Epithelial cell of proximal tubule (primary cell): ENCODE results near the gene PPM1D. TPM values are rescaled to one million over a fixed set of nuclear protein-coding genes. Genes with fewer than 3 reads are reported as not detected.
A peak's percentile ranks its signal among the peaks of the same experiment; 100 is the strongest.
"Not testable (repeated sequence)": the region's sequence is repeated elsewhere in the genome, so short reads cannot be mapped to it uniquely, and the experiment has no call there.

Source experiments
- DNase-seq: peaks from one replicate; pipeline ENCODE4 v3.0.0-alpha.2; 2011; ENCODE audit warnings: low read depth
- H3K4me3 ChIP-seq: 2 replicates; pipeline ENCODE4 v1.5.1; 2011; ENCODE audit warnings: low read depth, mild to moderate bottlenecking, low read length
- CTCF ChIP-seq: conservative IDR thresholded peaks from 2 replicates; pipeline ENCODE4 v1.5.1; 2012; ENCODE audit warnings: low read depth, mild to moderate bottlenecking, low read length
- total RNA-seq: library from RNA; depleted of rRNA; stranded (reverse); fragments of >200 nt; gene quantifications from 2 replicates; pipeline ENCODE4 v1.2.3, GENCODE V29; 2015

PPM1D gene
- total RNA-seq, result 9.1 and 9.8 TPM in 2 replicates

GRCh38 chr17:60599620-60600489 lies at the start of gene PPM1D:
TSS of gene PPM1D (plus strand) at chr17:60600193. CDS start at chr17:60600415, 222 bp downstream.
- DNase-seq, result no peak
- TF ChIP-seq CTCF, result no peak
- H3K4me3 ChIP-seq, result peak within 1 kb of the TSS; percentile 76

GRCh38 chr17:60552255-60552654 lies 47.7 kb upstream of the PPM1D start:
- not testable (repeated sequence) for DNase-seq, H3K4me3 ChIP-seq

- H3K4me3 ChIP-seq, result no peak overlapping the region
- TF ChIP-seq CTCF, result no peak
- DNase-seq, result peak; percentile 81
These were observed 45.6 kb upstream of the PPM1D start for GRCh38 chr17:60554377-60554788.

GRCh38 chr17:60555786-60556185 lies 44.2 kb upstream of the PPM1D start:
- no peak for TF ChIP-seq CTCF
- no peak overlapping the region for H3K4me3 ChIP-seq
- DNase-seq, result no peak

- DNase-seq, result no peak
- H3K4me3 ChIP-seq, result no peak overlapping the region
- no peak for TF ChIP-seq CTCF
These were observed 42.2 kb upstream of the PPM1D start for GRCh38 chr17:60557805-60558204.

- H3K4me3 ChIP-seq, result no peak overlapping the region
- TF ChIP-seq CTCF, result no peak
- DNase-seq, result no peak
These were observed 40.4 kb upstream of the PPM1D start for GRCh38 chr17:60559659-60559994.

GRCh38 chr17:60559995-60560859 lies 39.8 kb upstream of the PPM1D start:
- TF ChIP-seq CTCF, result no peak
- H3K4me3 ChIP-seq, result no peak overlapping the region
- no peak for DNase-seq
